ENCODE results near the gene HS3ST5. TPM values are rescaled to one million over a fixed set of nuclear protein-coding genes. Genes with fewer than 3 reads are reported as not detected.
"Not testable (repeated sequence)": the region's sequence is repeated elsewhere in the genome, so short reads cannot be mapped to it uniquely, and the experiment has no call there.

HS3ST5 gene
- total RNA-seq, 4 donors from 2014 or later = 0.48 TPM; not detected in 3

DNA sequence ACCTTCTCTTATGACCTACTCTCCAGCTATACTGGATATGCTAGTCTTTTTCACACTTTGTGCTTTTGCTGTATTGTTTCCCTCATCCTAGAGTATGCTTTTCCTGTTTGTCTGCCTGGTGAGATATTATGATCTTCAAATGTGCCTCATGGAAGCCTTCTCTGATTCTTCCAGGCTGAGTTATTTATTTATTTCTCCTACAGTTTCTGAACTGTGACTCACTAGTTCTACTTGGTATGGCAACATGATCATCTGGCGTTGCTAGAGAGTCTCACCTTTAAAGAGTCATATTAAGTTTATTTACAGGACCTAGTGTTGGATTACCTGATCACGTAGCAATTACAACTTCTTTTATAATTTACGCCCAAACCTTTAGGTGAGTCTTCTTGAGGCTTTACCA, 290.7 kb downstream of the HS3ST5 start:
- no peak for TF ChIP-seq POLR2A (IDR thresholded peaks at IDR 0.05)
- TF ChIP-seq, protein P1, sequence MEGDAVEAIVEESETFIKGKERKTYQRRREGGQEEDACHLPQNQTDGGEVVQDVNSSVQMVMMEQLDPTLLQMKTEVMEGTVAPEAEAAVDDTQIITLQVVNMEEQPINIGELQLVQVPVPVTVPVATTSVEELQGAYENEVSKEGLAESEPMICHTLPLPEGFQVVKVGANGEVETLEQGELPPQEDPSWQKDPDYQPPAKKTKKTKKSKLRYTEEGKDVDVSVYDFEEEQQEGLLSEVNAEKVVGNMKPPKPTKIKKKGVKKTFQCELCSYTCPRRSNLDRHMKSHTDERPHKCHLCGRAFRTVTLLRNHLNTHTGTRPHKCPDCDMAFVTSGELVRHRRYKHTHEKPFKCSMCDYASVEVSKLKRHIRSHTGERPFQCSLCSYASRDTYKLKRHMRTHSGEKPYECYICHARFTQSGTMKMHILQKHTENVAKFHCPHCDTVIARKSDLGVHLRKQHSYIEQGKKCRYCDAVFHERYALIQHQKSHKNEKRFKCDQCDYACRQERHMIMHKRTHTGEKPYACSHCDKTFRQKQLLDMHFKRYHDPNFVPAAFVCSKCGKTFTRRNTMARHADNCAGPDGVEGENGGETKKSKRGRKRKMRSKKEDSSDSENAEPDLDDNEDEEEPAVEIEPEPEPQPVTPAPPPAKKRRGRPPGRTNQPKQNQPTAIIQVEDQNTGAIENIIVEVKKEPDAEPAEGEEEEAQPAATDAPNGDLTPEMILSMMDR (IDR thresholded peaks at IDR 0.05) = no peak
- no peaks in the 10 kb centered on the region for H3K27me3 ChIP-seq
- no peaks in the 10 kb centered on the region for H3K36me3 ChIP-seq
- H3K4me1 ChIP-seq = no peaks in the 10 kb centered on the region
- H3K27ac ChIP-seq = no peak overlapping the region
- no peak for DNase-seq
- intact Hi-C loops (cut with DNase I; ENCODE audit: low total_unique reads) = no loop called here
- H3K9me3 ChIP-seq = no peaks in the 10 kb centered on the region
- no peak overlapping the region for H3K4me3 ChIP-seq

DNA sequence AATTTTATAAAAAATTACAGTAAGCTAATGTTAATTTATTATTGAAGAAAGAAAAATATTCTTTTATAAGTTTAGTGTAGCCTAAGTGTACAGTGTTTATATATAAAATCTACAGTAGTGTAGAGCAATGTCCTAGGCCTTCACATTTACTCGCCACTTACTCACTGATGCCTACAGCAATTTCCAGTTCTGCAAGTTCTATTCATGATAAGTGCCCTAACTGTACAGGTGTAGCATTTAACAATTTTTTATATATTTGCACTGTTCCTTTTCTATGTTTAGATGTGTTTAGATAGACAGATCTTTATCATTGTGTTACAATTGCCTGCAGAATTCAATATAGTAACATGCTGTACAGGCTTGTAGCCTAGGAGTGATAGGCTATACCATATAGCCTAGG, 291.8 kb downstream of the HS3ST5 start:
- no peaks in the 10 kb centered on the region for H3K36me3 ChIP-seq
- H3K27ac ChIP-seq = no peak overlapping the region
- no peak overlapping the region for H3K4me3 ChIP-seq
- no peaks in the 10 kb centered on the region for H3K9me3 ChIP-seq
- no peaks in the 10 kb centered on the region for H3K4me1 ChIP-seq
- intact Hi-C loops (cut with DNase I; ENCODE audit: low total_unique reads) = no loop called here
- DNase-seq = no peak
- TF ChIP-seq POLR2A (IDR thresholded peaks at IDR 0.05) = no peak
- TF ChIP-seq, protein P1 (IDR thresholded peaks at IDR 0.05) = no peak
- no peaks in the 10 kb centered on the region for H3K27me3 ChIP-seq

DNA sequence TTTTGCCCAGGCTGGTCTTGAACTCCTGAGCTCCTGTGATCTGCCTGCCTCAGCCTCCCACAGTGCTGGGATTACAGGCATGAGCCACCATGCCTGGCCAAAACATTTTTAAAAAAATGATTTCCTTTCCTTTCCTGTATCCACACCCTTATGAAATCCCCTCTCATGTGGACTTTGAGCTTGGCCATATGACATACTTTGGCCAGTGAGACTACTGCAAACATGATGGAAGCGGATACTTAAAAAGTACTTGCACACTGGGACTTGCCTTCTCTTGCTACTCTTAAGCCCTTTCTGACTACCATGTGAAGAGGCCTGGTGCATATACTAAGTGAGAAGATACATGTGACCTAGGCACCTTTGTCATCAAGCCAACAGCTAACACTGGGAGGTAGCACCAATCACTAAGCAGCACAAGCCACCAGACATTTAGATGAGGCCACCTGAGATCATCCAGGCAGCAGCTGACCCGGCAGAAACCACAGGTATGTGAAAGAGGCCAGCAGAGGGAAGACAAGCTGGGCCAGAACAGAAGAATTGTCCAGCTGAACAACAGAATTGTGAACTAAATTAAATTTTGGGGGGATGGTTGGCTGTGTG, 293.4 kb downstream of the HS3ST5 start:
- Histone ChIP-seq H3K27ac (no peak overlapping the region), H3K9me3 (no peaks in the 10 kb centered on the region), H3K27me3 (no peaks in the 10 kb centered on the region), H3K4me3 (no peak overlapping the region), H3K36me3 (no peaks in the 10 kb centered on the region), H3K4me1 (no peaks in the 10 kb centered on the region)
- no peak for TF ChIP-seq POLR2A (IDR thresholded peaks at IDR 0.05)
- TF ChIP-seq, protein P1 (IDR thresholded peaks at IDR 0.05) = no peak
- intact Hi-C loops (cut with DNase I; ENCODE audit: low total_unique reads) = no loop called here
- DNase-seq = no peak

DNA sequence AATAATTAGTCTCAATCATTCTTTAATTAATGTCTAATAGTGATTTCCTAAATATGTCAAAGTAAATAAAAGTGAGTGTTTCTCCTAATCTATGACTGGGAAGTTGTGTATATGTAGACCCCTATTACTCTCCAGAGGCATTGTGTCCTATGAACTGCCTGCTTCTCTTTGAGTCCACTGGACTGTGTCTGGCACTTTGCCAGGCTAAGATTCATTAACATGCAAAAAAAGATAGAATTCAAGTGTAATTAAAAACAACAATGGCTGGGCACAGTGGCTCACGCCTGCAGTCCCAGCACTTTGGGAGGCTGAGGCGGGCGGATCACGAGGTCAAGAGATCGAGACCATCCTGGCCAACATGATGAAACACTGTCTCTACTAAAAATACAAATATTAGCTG, 298.3 kb downstream of the HS3ST5 start:
- H3K4me3 ChIP-seq; H3K27ac ChIP-seq; H3K36me3 ChIP-seq; H3K9me3 ChIP-seq; DNase-seq; H3K4me1 ChIP-seq; H3K27me3 ChIP-seq; intact Hi-C loops (cut with DNase I; ENCODE audit: low total_unique reads): not testable (repeated sequence)

DNA sequence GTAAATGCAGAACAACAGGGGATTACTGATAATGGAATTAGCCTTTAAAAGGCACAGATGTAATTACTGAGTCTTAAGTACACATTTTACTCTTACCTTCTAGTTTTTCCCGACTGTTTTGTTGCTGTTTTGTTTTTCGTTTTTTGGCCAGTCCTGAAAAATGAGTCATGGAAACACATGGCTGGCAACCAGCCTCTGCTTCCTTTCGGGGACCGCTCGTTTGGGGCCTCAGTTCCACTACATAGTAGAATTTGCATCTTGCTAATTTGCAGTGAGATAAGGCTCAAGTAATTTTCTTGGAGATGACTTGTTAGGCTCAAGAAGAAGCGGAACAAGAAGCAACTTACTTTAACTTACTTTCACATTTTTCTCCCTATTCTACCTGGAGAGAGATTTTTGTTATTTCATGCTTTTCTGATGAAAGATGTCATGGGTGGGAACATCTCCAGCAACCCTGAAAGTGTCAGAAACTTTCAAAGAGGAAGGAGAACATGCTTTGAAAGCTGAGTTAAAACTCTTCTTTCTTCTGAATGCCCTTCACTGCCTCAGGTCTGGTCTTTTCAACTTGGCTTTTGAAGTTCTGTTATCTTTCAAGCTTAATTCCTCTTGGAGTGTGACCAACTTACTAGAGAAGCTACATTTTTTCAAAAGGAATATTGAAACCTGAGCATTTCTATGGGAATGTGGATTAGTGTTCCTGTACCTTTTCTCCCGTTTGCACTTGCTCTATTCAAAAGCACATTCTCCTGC, 300.4 kb downstream of the HS3ST5 start:
- no peak for TF ChIP-seq POLR2A (IDR thresholded peaks at IDR 0.05)
- TF ChIP-seq, protein P1 (IDR thresholded peaks at IDR 0.05) = no peak
- no peak for DNase-seq
- H3K27ac ChIP-seq = no peak overlapping the region
- intact Hi-C loops (cut with DNase I; ENCODE audit: low total_unique reads) = no loop called here
- H3K27me3 ChIP-seq = no peaks in the 10 kb centered on the region
- no peaks in the 10 kb centered on the region for H3K9me3 ChIP-seq
- no peaks in the 10 kb centered on the region for H3K4me1 ChIP-seq
- no peaks in the 10 kb centered on the region for H3K36me3 ChIP-seq
- no peak overlapping the region for H3K4me3 ChIP-seq
